NCI-H1105 (cell line): ENCODE results near the gene SNX2.
"Not testable (repeated sequence)": the region's sequence is repeated elsewhere in the genome, so short reads cannot be mapped to it uniquely, and the experiment has no call there.

Experiments used
- DNase-seq: peaks from one replicate; lab custom pipeline; 2025; lab: John Stamatoyannopoulos, UW

SNX2 gene, protein sequence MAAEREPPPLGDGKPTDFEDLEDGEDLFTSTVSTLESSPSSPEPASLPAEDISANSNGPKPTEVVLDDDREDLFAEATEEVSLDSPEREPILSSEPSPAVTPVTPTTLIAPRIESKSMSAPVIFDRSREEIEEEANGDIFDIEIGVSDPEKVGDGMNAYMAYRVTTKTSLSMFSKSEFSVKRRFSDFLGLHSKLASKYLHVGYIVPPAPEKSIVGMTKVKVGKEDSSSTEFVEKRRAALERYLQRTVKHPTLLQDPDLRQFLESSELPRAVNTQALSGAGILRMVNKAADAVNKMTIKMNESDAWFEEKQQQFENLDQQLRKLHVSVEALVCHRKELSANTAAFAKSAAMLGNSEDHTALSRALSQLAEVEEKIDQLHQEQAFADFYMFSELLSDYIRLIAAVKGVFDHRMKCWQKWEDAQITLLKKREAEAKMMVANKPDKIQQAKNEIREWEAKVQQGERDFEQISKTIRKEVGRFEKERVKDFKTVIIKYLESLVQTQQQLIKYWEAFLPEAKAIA

GRCh38 chr5:122774861-122775549 is at the start of gene SNX2:
Gene SNX2, plus strand, starts transcription at chr5:122775080. Its CDS starts 24 bp downstream, at chr5:122775104.
- peak; percentile 77 for DNase-seq

DNA sequence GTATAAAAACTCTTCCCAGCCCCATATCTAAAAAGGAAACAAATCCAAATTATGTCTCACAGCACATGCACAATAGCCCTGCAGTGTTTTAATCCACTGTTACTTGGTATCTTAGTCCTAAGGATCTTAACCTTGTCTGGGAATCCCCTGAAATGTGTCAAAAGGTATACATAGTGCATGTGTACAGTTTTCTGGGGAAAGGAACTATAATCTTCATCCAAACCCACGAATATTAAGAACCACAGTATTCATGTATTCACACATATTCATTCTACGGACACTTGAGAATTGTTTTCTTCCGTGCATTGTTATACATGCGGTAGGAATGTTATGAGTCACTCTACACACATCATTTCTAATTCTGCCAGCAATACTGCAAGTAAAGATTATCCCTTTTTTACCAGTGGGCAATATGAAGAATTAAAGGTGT is 47.8 kb upstream of the SNX2 start:
- DNase-seq = no peak

DNA sequence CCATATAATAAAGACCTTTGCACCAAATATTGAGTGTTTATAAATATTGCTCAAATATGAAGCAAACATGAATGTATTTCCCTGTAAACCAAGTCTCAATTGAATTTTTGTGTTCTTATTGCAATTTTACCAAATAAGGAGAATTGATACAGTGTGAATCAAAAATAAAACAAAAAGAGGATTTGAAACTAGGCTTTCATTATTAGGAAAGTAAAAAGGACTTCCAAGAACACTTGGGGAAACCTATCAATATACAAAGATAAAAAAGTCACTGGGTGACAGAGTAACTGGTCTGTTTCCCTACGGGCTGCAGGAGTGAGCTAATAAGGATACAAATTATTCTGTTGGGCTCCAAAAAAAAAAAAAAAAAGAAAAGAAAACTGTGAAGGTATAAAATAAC is 44.8 kb upstream of the SNX2 start:
- DNase-seq = no peak

DNA sequence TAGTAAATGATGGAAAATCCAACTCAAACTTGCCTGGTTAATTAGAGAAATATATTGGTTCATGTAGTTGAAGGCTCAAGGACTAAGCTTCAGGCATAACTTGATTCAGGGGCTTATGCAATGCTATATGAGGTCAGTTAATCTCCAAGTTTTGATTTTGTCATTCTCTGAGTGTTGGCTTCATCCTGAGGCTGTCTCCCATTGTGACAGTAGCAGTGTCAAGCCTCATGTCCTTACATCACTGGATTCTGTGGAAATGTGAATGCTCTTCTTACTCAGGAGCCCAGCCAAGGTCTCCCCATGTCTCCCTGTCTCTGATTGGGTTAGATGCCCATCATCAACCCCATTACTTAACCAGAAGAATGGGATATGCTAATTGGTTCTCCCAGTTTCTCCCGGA is 44.4 kb upstream of the SNX2 start:
- no peak for DNase-seq

GRCh38 chr5:122736086-122736845 is 38.6 kb upstream of the SNX2 start:
- no peak for DNase-seq

DNA sequence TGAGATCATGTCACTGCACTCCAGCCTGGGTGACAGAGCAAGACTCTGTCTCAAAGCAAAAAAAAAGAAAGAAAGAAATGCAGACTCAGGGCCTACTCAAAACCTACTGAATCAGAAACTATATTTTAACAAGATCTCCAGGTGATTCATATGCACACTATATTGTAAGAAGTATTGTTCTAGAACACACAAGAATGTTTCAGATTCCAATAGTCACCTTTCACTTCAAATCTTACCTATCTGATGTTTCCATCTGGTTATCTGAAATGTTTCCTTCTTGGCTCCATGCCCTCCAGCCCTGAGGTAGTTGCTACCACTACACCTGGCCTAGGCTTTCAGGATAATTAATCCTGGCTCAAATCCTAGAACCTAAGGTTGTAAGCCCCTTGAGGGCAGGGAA is 36.8 kb upstream of the SNX2 start:
- no peak for DNase-seq

- no peak for DNase-seq
Measured at GRCh38 chr5:122741681-122742080, 33.2 kb upstream of the SNX2 start.

GRCh38 chr5:122743261-122743660 is 31.6 kb upstream of the SNX2 start:
- DNase-seq = no peak

- DNase-seq = no peak
Measured at GRCh38 chr5:122745597-122745996, 29.3 kb upstream of the SNX2 start.

- DNase-seq = no peak
Measured at GRCh38 chr5:122749886-122750285, 25.0 kb upstream of the SNX2 start.

GRCh38 chr5:122751293-122751782 is 23.5 kb upstream of the SNX2 start:
- no peak for DNase-seq

GRCh38 chr5:122753500-122753899 is 21.4 kb upstream of the SNX2 start:
- DNase-seq = no peak

- no peak for DNase-seq
Measured at GRCh38 chr5:122755783-122756182, 19.1 kb upstream of the SNX2 start.

- DNase-seq = no peak
Measured at GRCh38 chr5:122756264-122756911, 18.5 kb upstream of the SNX2 start.

- no peak for DNase-seq
Measured at GRCh38 chr5:122757285-122757684, 17.6 kb upstream of the SNX2 start.

- DNase-seq = no peak
Measured at GRCh38 chr5:122759241-122760070, 15.4 kb upstream of the SNX2 start.

DNA sequence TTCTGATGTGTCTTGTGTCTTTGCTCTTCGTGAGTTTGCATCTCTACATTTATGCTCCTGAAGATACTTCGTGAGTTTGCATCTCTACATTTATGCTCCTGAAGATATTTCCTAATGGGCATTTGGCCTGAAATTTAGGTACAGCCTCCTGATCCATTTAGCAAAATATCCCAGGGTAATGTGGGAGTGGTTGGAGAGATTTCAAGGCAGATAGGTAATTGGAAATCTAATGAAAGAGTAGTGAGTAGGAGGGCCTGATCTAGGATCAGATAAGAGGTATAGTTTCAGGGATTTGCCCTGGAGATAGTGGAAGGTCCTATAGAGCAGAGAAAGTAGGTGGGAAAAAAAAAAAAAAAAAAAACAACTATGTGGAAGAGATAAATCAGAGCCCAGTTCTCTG is 14.6 kb upstream of the SNX2 start:
- DNase-seq = no peak

DNA sequence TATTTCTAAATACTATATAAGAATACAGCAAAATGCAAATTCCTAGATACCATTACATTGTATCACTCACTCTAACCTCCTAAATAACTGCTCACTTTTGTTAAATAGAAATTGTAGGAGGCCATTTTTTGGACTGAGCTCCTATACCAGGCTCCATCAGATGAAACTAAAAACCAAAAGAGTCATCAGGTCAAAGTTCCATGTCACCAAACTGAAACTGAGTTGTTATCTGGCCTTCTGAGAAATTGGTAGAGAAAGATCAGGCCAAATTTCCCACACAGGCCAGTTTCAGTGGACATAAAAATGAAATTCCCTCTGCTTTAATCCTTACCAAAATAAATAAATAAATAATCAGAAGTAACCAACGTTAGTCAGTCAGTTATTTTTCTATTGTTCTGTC is 13.8 kb upstream of the SNX2 start:
- no peak for DNase-seq

- not testable (repeated sequence) for DNase-seq
Measured at GRCh38 chr5:122761896-122762295, 13.0 kb upstream of the SNX2 start.

GRCh38 chr5:122766130-122766529 is 8.8 kb upstream of the SNX2 start:
- DNase-seq = no peak

DNA sequence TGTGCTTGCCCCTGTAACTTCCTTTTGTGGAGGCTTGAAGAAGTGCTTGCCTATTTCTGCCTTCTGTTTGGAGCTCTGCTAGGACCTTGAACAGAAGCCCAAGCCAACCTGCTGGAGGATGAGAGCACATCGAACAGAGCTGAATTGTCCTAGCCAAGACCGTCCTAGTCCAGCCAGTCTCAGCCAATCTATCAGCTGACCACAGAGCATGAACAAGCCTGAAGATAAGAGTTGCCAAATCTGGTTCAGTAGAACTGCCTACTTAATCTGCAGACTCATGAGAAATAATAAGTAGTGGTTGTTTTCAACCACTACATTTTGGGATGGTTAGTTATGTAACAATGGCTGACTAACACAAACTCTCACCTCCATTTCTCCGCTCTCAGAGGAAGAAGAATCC is 4.4 kb upstream of the SNX2 start:
- DNase-seq = no peak
